PC-9 (cell line): ENCODE results near the gene BBIP1. TPM values are rescaled to one million over a fixed set of nuclear protein-coding genes. Genes with fewer than 3 reads are reported as not detected.

Experiments
- BruUV-seq: library from RNA; stranded (reverse); fragments of 400-500 nt; replicated peaks from 2 replicates; lab custom pipeline; 2021; lab: Mats Ljungman, UMichigan
- CTCF ChIA-PET: fragments of 300-600 bp; sonication (Branson Sonifier 250); formaldehyde crosslinking; loops from one replicate; lab custom pipeline; 2022; ENCODE audit warnings: antibody characterized with exemption; lab: Charles Lee
- POLR2A ChIA-PET: fragments of 300-600 bp; sonication (Branson Sonifier 250); formaldehyde crosslinking; loops from one replicate; lab custom pipeline; 2022; ENCODE audit warnings: antibody characterized with exemption; ENCODE audit not compliant: unreplicated experiment; lab: Charles Lee
- DNase-seq, 2 experiments: peaks; one replicate each; pipeline versions ENCODE4 v3.0.0 to v3.0.0-alpha.2; 2015 to 2022; ENCODE audit warnings: mixed read lengths in 1 of 2
- H2AFZ ChIP-seq: fragments of 200-600 bp; sonication (generic); 2 replicates; pipeline ENCODE4 v1.8.1; 2017; ENCODE audit warnings: antibody characterized with exemption
- H3F3A ChIP-seq: fragments of 200-600 bp; sonication (generic); 2 replicates; pipeline ENCODE4 v1.8.1; 2017; ENCODE audit warnings: antibody characterized with exemption, mild to moderate bottlenecking, low read depth; ENCODE audit not compliant: insufficient read depth
- H3K27ac ChIP-seq: fragments of 200-600 bp; sonication (generic); 2 replicates; pipeline ENCODE4 v1.6.1; 2016; ENCODE audit warnings: mixed run types
- H3K27me3 ChIP-seq: fragments of 200-600 bp; sonication (generic); 2 replicates; pipeline ENCODE4 v1.6.1; 2016; ENCODE audit warnings: low read depth, mixed run types; ENCODE audit not compliant: insufficient read depth
- H3K36me3 ChIP-seq: fragments of 200-600 bp; sonication (generic); 2 replicates; pipeline ENCODE4 v1.6.1; 2016; ENCODE audit warnings: low read depth, mixed run types
- H3K4me1 ChIP-seq: fragments of 200-600 bp; sonication (generic); replicated peaks from 2 replicates; pipeline ENCODE4 v1.6.1; 2016; ENCODE audit warnings: mixed run types; ENCODE audit not compliant: insufficient read depth
- H3K4me2 ChIP-seq: fragments of 200-600 bp; sonication (generic); 2 replicates; pipeline ENCODE4 v1.6.1; 2017; ENCODE audit warnings: mixed run types
- H3K4me3 ChIP-seq: fragments of 200-600 bp; sonication (generic); 2 replicates; pipeline ENCODE4 v1.6.1; 2016; ENCODE audit warnings: mixed run types
- H3K79me2 ChIP-seq: fragments of 200-600 bp; sonication (generic); 2 replicates; pipeline ENCODE4 v1.6.1; 2017; ENCODE audit warnings: low read depth, mixed run types
- H3K9me2 ChIP-seq: fragments of 200-600 bp; sonication (generic); 2 replicates; pipeline ENCODE4 v1.8.1; 2017; ENCODE audit warnings: mild to moderate bottlenecking; ENCODE audit not compliant: insufficient read depth
- H3K9me3 ChIP-seq: fragments of 200-600 bp; sonication (generic); 2 replicates; pipeline ENCODE4 v1.8.1; 2016; ENCODE audit warnings: low read depth; ENCODE audit not compliant: insufficient read depth
- H4K20me1 ChIP-seq: fragments of 200-600 bp; sonication (generic); 2 replicates; pipeline ENCODE4 v1.8.1; 2017; ENCODE audit not compliant: insufficient read depth
- CTCF ChIP-seq: fragments of 200-600 bp; sonication (generic); conservative IDR thresholded peaks from 2 replicates; pipeline ENCODE4 v1.6.1; 2017; ENCODE audit warnings: mixed run types, antibody characterized with exemption, mild to moderate bottlenecking, moderate library complexity
- EZH2 ChIP-seq: fragments of 200-600 bp; sonication (generic); IDR thresholded peaks from 2 replicates; pipeline ENCODE4 v1.8.0; 2017; ENCODE audit warnings: antibody characterized with exemption, low read depth
- intact Hi-C: fragments of 100-400 bp; cut with micrococcal nuclease; formaldehyde crosslinking; loops from one replicate; pipeline ENCODE4 v1.10.0; 2022; ENCODE audit not compliant: unreplicated experiment
- total RNA-seq: library from RNA; stranded (reverse); gene quantifications from 2 replicates; pipeline ENCODE4 v1.2.3, GENCODE V29; 2021

Gene BBIP1
- total RNA-seq, 1 experiment from 2014 or later = 14.9 TPM

GRCh38 chr10:110914431-110914830 is 4.5 kb downstream of the BBIP1 start:
- no peaks in the 10 kb centered on the region for H4K20me1 ChIP-seq
- H3K4me3 ChIP-seq = no peak overlapping the region
- H3K79me2 ChIP-seq = no peaks in the 10 kb centered on the region
- BruUV-seq = no TSS peak
- H3K4me2 ChIP-seq = no peak overlapping the region
- no peak overlapping the region for H3K27ac ChIP-seq
- no peak for DNase-seq
- no peak overlapping the region for H2AFZ ChIP-seq
- H3F3A ChIP-seq = 0 out of 2 replicates have a peak, but pooled peaks cover 4% of the 10 kb centered on the region
- no peaks in the 10 kb centered on the region for H3K27me3 ChIP-seq
- no peaks in the 10 kb centered on the region for H3K9me2 ChIP-seq
- H3K36me3 ChIP-seq = no peaks in the 10 kb centered on the region
- TF ChIP-seq CTCF (no peak), EZH2 (no peak)
- no peaks in the 10 kb centered on the region for H3K9me3 ChIP-seq
- ChIA-PET CTCF (no interaction called here), POLR2A (no interaction called here)
- H3K4me1 ChIP-seq = peaks cover 7% of the 10 kb centered on the region; the same call in 1 of the 2 replicates
- intact Hi-C loops = no loop called here

GRCh38 chr10:110912374-110912773 is 6.6 kb downstream of the BBIP1 start:
- no peak for TF ChIP-seq EZH2
- no peak for TF ChIP-seq CTCF
- Histone ChIP-seq H3K4me3 (no peak overlapping the region), H3K4me1 (peaks cover 3% of the 10 kb centered on the region; the same call in 1 of the 2 replicates), H4K20me1 (no peaks in the 10 kb centered on the region), H2AFZ (no peak overlapping the region), H3K4me2 (no peak overlapping the region), H3K9me2 (no peaks in the 10 kb centered on the region), H3K79me2 (no peaks in the 10 kb centered on the region), H3F3A (no peaks in the 10 kb centered on the region), H3K36me3 (no peaks in the 10 kb centered on the region), H3K27me3 (no peaks in the 10 kb centered on the region), H3K27ac (no peak overlapping the region), H3K9me3 (no peaks in the 10 kb centered on the region)
- CTCF ChIA-PET = no interaction called here
- no TSS peak for BruUV-seq
- no peak for DNase-seq
- intact Hi-C loops = no loop called here
- POLR2A ChIA-PET = no interaction called here

GRCh38 chr10:110910138-110910537 is 8.8 kb downstream of the BBIP1 start:
- Histone ChIP-seq H4K20me1 (no peaks in the 10 kb centered on the region), H3F3A (no peaks in the 10 kb centered on the region), H3K4me2 (no peak overlapping the region), H3K27ac (no peak overlapping the region), H3K36me3 (no peaks in the 10 kb centered on the region), H3K4me1 (no peaks in the 10 kb centered on the region), H3K9me2 (no peaks in the 10 kb centered on the region), H3K9me3 (no peaks in the 10 kb centered on the region), H3K4me3 (no peak overlapping the region), H3K27me3 (no peaks in the 10 kb centered on the region), H3K79me2 (no peaks in the 10 kb centered on the region), H2AFZ (no peak overlapping the region)
- CTCF ChIA-PET = no interaction called here
- no peak for TF ChIP-seq EZH2
- TF ChIP-seq CTCF = no peak
- POLR2A ChIA-PET = interaction anchor here (0.6 kb wide), 1 partner anchor 126 kb away, joined by 4 read pairs; no protein-coding TSS in a partner anchor
- BruUV-seq = no TSS peak
- DNase-seq = no peak
- intact Hi-C loops = no loop called here
